ENCODE measurements around the gene RELL2. TPM values are rescaled to one million over a fixed set of nuclear protein-coding genes. Genes with fewer than 3 reads are reported as not detected.

RELL2 gene
- total RNA-seq, 1 donor = 5.1 TPM

DNA sequence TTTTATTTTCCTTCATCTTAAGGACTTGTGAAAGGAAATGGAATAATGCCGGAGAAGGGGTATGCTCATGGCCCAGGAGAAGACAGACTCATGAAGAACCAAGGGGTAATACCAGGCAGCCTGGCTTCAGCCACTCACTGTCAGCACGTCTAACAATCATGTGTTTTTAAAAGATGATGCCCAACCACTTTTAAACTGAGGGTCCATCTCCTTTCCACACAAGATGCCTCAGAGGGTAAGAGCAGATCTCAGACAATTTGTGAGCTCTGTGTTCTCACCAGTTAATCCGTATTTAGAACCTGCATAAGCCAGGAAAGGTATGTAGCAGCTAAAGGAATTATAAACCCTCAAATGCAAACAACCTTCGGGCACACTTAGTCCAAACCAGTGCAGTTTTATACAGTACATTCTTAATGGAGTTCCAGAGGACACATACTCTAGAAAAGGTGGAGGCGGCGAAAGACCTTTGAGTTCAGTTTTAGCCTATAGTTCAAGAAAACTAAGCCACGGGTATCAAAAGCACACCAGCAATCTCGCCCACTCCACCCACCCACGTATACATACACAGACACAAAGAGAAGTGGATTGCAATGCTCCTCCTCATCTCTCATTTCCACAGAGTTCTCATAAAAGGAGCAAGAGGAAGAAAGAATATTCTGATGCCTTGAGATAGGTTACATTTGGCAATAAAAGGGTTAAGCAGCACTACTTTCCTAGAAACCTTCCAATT, 20.6 kb upstream of the RELL2 start:
- no peak overlapping the region for H3K4me3 ChIP-seq (ENCODE audit: insufficient read depth, low read length)
- peak overlapping the region; percentile 99 for H3K4me2 ChIP-seq (ENCODE audit: insufficient read depth, low read length)
- H3K27ac ChIP-seq (ENCODE audit: low read depth, low read length) = peak overlapping the region; percentile 53
- peaks cover 32% of the 10 kb centered on the region for H3K4me1 ChIP-seq (ENCODE audit: insufficient read depth, low read length)
- DNase-seq (ENCODE audit: insufficient read length, low spot score, missing footprints) = no peak
- H3K27me3 ChIP-seq (ENCODE audit: insufficient read depth, low read length) = no peaks in the 10 kb centered on the region
- peaks cover 6% of the 10 kb centered on the region for H3K36me3 ChIP-seq (ENCODE audit: insufficient read depth, low read length)
- TF ChIP-seq, protein P1, sequence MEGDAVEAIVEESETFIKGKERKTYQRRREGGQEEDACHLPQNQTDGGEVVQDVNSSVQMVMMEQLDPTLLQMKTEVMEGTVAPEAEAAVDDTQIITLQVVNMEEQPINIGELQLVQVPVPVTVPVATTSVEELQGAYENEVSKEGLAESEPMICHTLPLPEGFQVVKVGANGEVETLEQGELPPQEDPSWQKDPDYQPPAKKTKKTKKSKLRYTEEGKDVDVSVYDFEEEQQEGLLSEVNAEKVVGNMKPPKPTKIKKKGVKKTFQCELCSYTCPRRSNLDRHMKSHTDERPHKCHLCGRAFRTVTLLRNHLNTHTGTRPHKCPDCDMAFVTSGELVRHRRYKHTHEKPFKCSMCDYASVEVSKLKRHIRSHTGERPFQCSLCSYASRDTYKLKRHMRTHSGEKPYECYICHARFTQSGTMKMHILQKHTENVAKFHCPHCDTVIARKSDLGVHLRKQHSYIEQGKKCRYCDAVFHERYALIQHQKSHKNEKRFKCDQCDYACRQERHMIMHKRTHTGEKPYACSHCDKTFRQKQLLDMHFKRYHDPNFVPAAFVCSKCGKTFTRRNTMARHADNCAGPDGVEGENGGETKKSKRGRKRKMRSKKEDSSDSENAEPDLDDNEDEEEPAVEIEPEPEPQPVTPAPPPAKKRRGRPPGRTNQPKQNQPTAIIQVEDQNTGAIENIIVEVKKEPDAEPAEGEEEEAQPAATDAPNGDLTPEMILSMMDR (IDR thresholded peaks at IDR 0.05; ENCODE audit: extremely low read depth, low read depth, low read length) = no peak
- peaks cover 12% of the 10 kb centered on the region for H4K20me1 ChIP-seq (ENCODE audit: insufficient read depth, low read length)
- H3K79me2 ChIP-seq (ENCODE audit: insufficient read depth, low read length) = peaks cover 70% of the 10 kb centered on the region
- no peaks in the 10 kb centered on the region for H3K9me3 ChIP-seq (ENCODE audit: low read depth, low read length)
- no peak overlapping the region for H2AFZ ChIP-seq (ENCODE audit: low read length)

DNA sequence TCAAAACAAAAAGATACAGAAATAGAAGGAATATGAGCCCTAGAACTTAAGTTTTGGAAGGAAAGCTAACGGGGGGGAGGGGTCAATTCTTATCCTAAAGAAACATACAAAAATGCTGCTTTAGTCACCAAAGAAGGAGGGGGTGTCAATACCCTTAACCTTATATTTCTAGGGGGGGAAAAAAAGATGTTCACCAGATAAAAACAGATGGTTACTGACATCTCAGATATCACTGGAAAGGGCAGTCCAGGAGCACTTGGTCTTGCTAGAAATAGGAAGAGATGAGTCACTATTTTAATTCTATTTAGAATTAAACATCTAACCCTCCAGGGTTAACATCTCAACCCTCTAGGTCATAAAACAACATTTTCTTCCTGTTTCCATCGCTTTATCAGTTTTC, 19.7 kb upstream of the RELL2 start:
- Histone ChIP-seq H3K27ac (ENCODE audit: low read depth, low read length) (peak overlapping the region; percentile 53), H2AFZ (ENCODE audit: low read length) (no peak overlapping the region), H3K36me3 (ENCODE audit: insufficient read depth, low read length) (peaks cover 16% of the 10 kb centered on the region), H3K9me3 (ENCODE audit: low read depth, low read length) (no peaks in the 10 kb centered on the region), H3K79me2 (ENCODE audit: insufficient read depth, low read length) (peaks cover 61% of the 10 kb centered on the region), H4K20me1 (ENCODE audit: insufficient read depth, low read length) (peaks cover 12% of the 10 kb centered on the region), H3K27me3 (ENCODE audit: insufficient read depth, low read length) (no peaks in the 10 kb centered on the region), H3K4me1 (ENCODE audit: insufficient read depth, low read length) (peaks cover 32% of the 10 kb centered on the region), H3K4me2 (ENCODE audit: insufficient read depth, low read length) (peak overlapping the region; percentile 99), H3K4me3 (ENCODE audit: insufficient read depth, low read length) (peak overlapping the region; percentile 84)
- TF ChIP-seq, protein P1 (IDR thresholded peaks at IDR 0.05; ENCODE audit: extremely low read depth, low read depth, low read length) = no peak
- no peak for DNase-seq (ENCODE audit: insufficient read length, low spot score, missing footprints)

DNA sequence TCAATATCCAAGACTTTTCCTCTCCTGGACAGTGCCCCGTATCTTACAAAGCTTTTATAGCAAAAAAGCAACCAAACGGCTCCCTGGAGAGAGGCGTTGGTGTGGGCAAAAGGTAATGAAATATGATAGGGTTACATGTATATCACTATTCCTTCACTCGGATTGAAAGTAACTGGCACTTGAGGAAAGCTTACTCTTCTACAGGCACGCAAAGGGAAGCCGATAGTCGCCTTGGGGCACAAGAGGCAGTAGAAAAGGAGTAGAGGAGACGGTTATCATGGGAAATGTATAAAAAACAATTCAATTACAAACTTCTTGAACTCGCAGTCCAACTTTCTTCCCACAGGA, 19.1 kb upstream of the RELL2 start:
- H3K4me1 ChIP-seq (ENCODE audit: insufficient read depth, low read length) = peaks cover 32% of the 10 kb centered on the region
- H3K79me2 ChIP-seq (ENCODE audit: insufficient read depth, low read length) = peaks cover 56% of the 10 kb centered on the region
- TF ChIP-seq, protein P1 (IDR thresholded peaks at IDR 0.05; ENCODE audit: extremely low read depth, low read depth, low read length) = no peak
- no peaks in the 10 kb centered on the region for H3K27me3 ChIP-seq (ENCODE audit: insufficient read depth, low read length)
- peak overlapping the region; percentile 53 for H3K27ac ChIP-seq (ENCODE audit: low read depth, low read length)
- H3K9me3 ChIP-seq (ENCODE audit: low read depth, low read length) = no peaks in the 10 kb centered on the region
- H2AFZ ChIP-seq (ENCODE audit: low read length) = peak overlapping the region; percentile 75
- peak overlapping the region; percentile 99 for H3K4me2 ChIP-seq (ENCODE audit: insufficient read depth, low read length)
- peaks cover 17% of the 10 kb centered on the region for H3K36me3 ChIP-seq (ENCODE audit: insufficient read depth, low read length)
- H3K4me3 ChIP-seq (ENCODE audit: insufficient read depth, low read length) = peak overlapping the region; percentile 84
- DNase-seq (ENCODE audit: insufficient read length, low spot score, missing footprints) = no peak
- peaks cover 12% of the 10 kb centered on the region for H4K20me1 ChIP-seq (ENCODE audit: insufficient read depth, low read length)

DNA sequence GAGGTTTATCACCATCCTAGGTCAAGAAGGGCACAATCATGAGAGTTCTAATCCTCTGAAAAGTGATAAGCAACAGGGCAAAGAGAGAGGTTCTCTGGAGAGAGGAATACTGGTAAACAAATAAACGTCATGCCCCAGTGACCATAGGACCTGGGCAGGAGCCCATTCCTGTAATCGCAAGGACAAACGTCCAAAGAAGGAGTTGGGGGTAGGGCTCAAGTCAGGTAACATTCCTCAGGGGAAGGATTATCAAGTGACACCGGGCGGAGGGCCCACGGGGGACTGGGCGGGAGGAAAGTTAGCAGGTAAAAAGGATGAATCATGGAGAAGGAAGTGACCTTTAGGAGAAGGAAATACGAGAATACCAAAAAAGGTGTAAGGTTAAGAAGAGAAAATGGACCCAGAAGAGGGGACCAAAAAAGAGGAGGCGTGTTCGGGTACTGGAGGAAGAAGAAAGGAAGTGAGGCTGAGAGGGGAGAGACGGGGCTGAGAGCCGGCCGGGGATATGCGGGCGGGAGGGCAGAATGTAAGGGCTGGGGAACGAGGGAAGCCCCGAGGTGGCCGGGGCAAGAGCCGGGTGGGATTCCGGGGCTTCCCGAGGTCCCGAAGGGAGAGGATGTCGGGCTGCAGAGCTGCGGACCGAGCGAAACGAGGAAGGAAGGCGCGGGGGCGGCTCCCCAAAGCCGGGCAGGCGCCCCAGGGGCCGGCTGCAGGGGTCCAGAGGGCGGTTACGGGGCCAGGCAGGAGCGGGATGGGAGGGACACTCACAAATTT, 18.6 kb upstream of the RELL2 start:
- Histone ChIP-seq H2AFZ (ENCODE audit: low read length) (peak overlapping the region; percentile 75), H3K4me3 (ENCODE audit: insufficient read depth, low read length) (peak overlapping the region; percentile 84), H3K4me2 (ENCODE audit: insufficient read depth, low read length) (peak overlapping the region; percentile 99), H3K27ac (ENCODE audit: low read depth, low read length) (peak overlapping the region; percentile 53), H4K20me1 (ENCODE audit: insufficient read depth, low read length) (peaks cover 12% of the 10 kb centered on the region), H3K79me2 (ENCODE audit: insufficient read depth, low read length) (peaks cover 50% of the 10 kb centered on the region), H3K36me3 (ENCODE audit: insufficient read depth, low read length) (peaks cover 21% of the 10 kb centered on the region), H3K9me3 (ENCODE audit: low read depth, low read length) (no peaks in the 10 kb centered on the region), H3K27me3 (ENCODE audit: insufficient read depth, low read length) (no peaks in the 10 kb centered on the region), H3K4me1 (ENCODE audit: insufficient read depth, low read length) (peaks cover 32% of the 10 kb centered on the region)
- TF ChIP-seq, protein P1 (IDR thresholded peaks at IDR 0.05; ENCODE audit: extremely low read depth, low read depth, low read length) = no peak
- DNase-seq (ENCODE audit: insufficient read length, low spot score, missing footprints) = no peak
